IMR-90 (cell line): ENCODE data around the gene SLC12A1. TPM values are rescaled to one million over a fixed set of nuclear protein-coding genes. Genes with fewer than 3 reads are reported as not detected.
"Not testable (repeated sequence)": the region's sequence is repeated elsewhere in the genome, so short reads cannot be mapped to it uniquely, and the experiment has no call there.

Experiments used
- ATAC-seq: fragments of 200-7000 bp; cut with Tn5 transposase; 2 replicates; pipeline ENCODE4 v1.9.1; 2020; ENCODE audit warnings: low read depth, mild to moderate bottlenecking, moderate library complexity
- BruUV-seq: library from RNA; stranded (reverse); fragments of 400-500 nt; replicated peaks from 2 replicates; lab custom pipeline; 2021; lab: Mats Ljungman, UMichigan
- CTCF ChIA-PET: fragments of 300-600 bp; formaldehyde crosslinking; extraction: SDS; loops from one replicate; lab custom pipeline; 2021; ENCODE audit warnings: antibody characterized with exemption; lab: Yijun Ruan, JAX
- POLR2A ChIA-PET: fragments of 300-600 bp; sonication (Branson Sonifier 250); formaldehyde crosslinking; loops from one replicate; lab custom pipeline; 2022; ENCODE audit warnings: antibody characterized with exemption; ENCODE audit not compliant: unreplicated experiment; lab: Charles Lee
- DNase-seq: peaks from one replicate; pipeline ENCODE4 v3.0.0; 2013
- H2AFZ ChIP-seq: replicated peaks from 2 replicates; pipeline ENCODE3; 2013; ENCODE audit warnings: low read length, mild to moderate bottlenecking; ENCODE audit not compliant: poor library complexity
- H2AK5ac ChIP-seq: 2 replicates; pipeline ENCODE4 v1.6.1; 2013; ENCODE audit warnings: low read depth, low read length, inconsistent platforms
- H2AK9ac ChIP-seq: replicated peaks from 2 replicates; pipeline ENCODE3; 2013; ENCODE audit warnings: mild to moderate bottlenecking, low read depth, low read length, moderate library complexity; ENCODE audit not compliant: poor library complexity
- H2BK120ac ChIP-seq: 2 replicates; pipeline ENCODE4 v1.6.1; 2013; ENCODE audit warnings: low read depth, low read length, inconsistent platforms
- H2BK15ac ChIP-seq: 3 replicates; pipeline ENCODE4 v1.6.1; 2013; ENCODE audit warnings: low read depth, low read length, inconsistent platforms
- H2BK20ac ChIP-seq: 2 replicates; pipeline ENCODE4 v1.6.1; 2013; ENCODE audit warnings: low read depth, mild to moderate bottlenecking, inconsistent platforms, low read length, moderate library complexity
- H2BK5ac ChIP-seq: 2 replicates; pipeline ENCODE4 v1.6.1; 2013; ENCODE audit warnings: mild to moderate bottlenecking, low read depth, low read length, inconsistent platforms; ENCODE audit not compliant: poor library complexity, severe bottlenecking
- H3K14ac ChIP-seq: replicated peaks from 2 replicates; pipeline ENCODE4 v1.6.1; 2013; ENCODE audit warnings: low read depth, low read length, inconsistent platforms
- H3K18ac ChIP-seq: 2 replicates; pipeline ENCODE4 v1.6.1; 2013; ENCODE audit warnings: low read depth, low read length, control low read depth
- H3K23ac ChIP-seq: 2 replicates; pipeline ENCODE4 v1.6.1; 2013; ENCODE audit warnings: low read depth, low read length, inconsistent platforms
- H3K27ac ChIP-seq: 2 replicates; pipeline ENCODE4 v1.5.1; 2013; ENCODE audit warnings: mild to moderate bottlenecking, control low read depth, low read length; ENCODE audit not compliant: insufficient read depth
- H3K27me3 ChIP-seq: 2 replicates; pipeline ENCODE4 v1.6.1; 2013; ENCODE audit warnings: low read length; ENCODE audit not compliant: control insufficient read depth, insufficient read depth
- H3K36me3 ChIP-seq: 2 replicates; pipeline ENCODE4 v1.6.1; 2013; ENCODE audit warnings: low read length, mixed read lengths; ENCODE audit not compliant: control insufficient read depth, insufficient read depth
- H3K4ac ChIP-seq: 2 replicates; pipeline ENCODE4 v1.6.1; 2013; ENCODE audit warnings: low read depth, low read length, inconsistent platforms
- H3K4me1 ChIP-seq: 2 replicates; pipeline ENCODE4 v1.6.1; 2013; ENCODE audit warnings: low read length, mixed read lengths; ENCODE audit not compliant: control insufficient read depth, insufficient read depth
- H3K4me2 ChIP-seq: 2 replicates; pipeline ENCODE4 v1.6.1; 2013; ENCODE audit warnings: low read depth, mild to moderate bottlenecking, control low read depth, low read length, moderate library complexity
- H3K4me3 ChIP-seq: 2 replicates; pipeline ENCODE4 v1.5.1; 2013; ENCODE audit warnings: low read depth, mild to moderate bottlenecking, control low read depth, low read length, moderate library complexity; ENCODE audit not compliant: insufficient read depth
- H3K56ac ChIP-seq: 2 replicates; pipeline ENCODE4 v1.6.1; 2013; ENCODE audit warnings: low read length, inconsistent platforms; ENCODE audit not compliant: insufficient read depth; ENCODE audit errors: extremely low read depth
- H3K79me1 ChIP-seq, 2 experiments: 2 replicates each; pipeline ENCODE4 v1.6.1; 2013; ENCODE audit warnings: low read length in 2 of 2, inconsistent platforms in 1 of 2, low read depth in 1 of 2
- H3K9ac ChIP-seq: 2 replicates; pipeline ENCODE4 v1.6.1; 2013; ENCODE audit warnings: low read depth, low read length, control low read depth
- H3K9me1 ChIP-seq: 2 replicates; pipeline ENCODE4 v1.6.1; 2013; ENCODE audit warnings: low read length, inconsistent platforms; ENCODE audit not compliant: insufficient read depth
- H3K9me3 ChIP-seq: 2 replicates; pipeline ENCODE4 v1.6.1; 2013; ENCODE audit warnings: low read length; ENCODE audit not compliant: control insufficient read depth, insufficient read depth
- H4K20me1 ChIP-seq: 2 replicates; pipeline ENCODE4 v1.6.1; 2013; ENCODE audit warnings: low read length, inconsistent platforms; ENCODE audit not compliant: insufficient read depth
- H4K5ac ChIP-seq: 2 replicates; pipeline ENCODE4 v1.6.1; 2013; ENCODE audit warnings: mild to moderate bottlenecking, low read depth, low read length, control low read depth
- H4K8ac ChIP-seq, 2 experiments: 2 replicates each; pipeline ENCODE4 v1.6.1; 2013; ENCODE audit warnings: low read depth in 2 of 2, low read length in 2 of 2, control low read depth in 1 of 2, inconsistent platforms in 1 of 2
- H4K91ac ChIP-seq: 2 replicates; pipeline ENCODE4 v1.6.1; 2013; ENCODE audit warnings: low read depth, low read length, inconsistent platforms; ENCODE audit not compliant: insufficient read depth
- WGBS, 2 experiments: methylation state at CpG; one replicate each; pipeline versions ENCODE4 v1.1.5 to v1.1.7; 2013; ENCODE audit warnings: missing lambda C conversion rate in 2 of 2; ENCODE audit not compliant: insufficient read length in 1 of 2; ENCODE audit errors: extremely low coverage in 2 of 2; 5-methylcytosine and 5-hydroxymethylcytosine counted together
- dilution Hi-C: fragments of 300-500 bp; cut with HindIII; formaldehyde crosslinking; loops from one replicate; pipeline ENCODE4 v1.14.3; 2018; ENCODE audit warnings: low sequenced_read_pairs; ENCODE audit not compliant: unreplicated experiment
- in situ Hi-C: fragments of 300-500 bp; cut with MboI; formaldehyde crosslinking; loops from 3 replicates; pipeline ENCODE4 v1.14.3; 2019; ENCODE audit warnings: low sequenced_read_pairs, inconsistent platforms, mixed read lengths
- intact Hi-C: fragments of 100-400 bp; cut with micrococcal nuclease; formaldehyde crosslinking; loops from 2 replicates; pipeline ENCODE4 v1.10.0; 2022
- polyA plus RNA-seq, 3 experiments: library from polyadenylated mRNA; depleted of rRNA; stranded (reverse); fragments of >200 nt; gene quantifications; 2 replicates each; pipeline ENCODE4 v1.2.3, GENCODE V29; 2012; ENCODE audit warnings: low replicate concordance in 1 of 3
- total RNA-seq: library from RNA; depleted of rRNA; stranded (reverse); fragments of >200 nt; gene quantifications from 2 replicates; pipeline ENCODE4 v1.2.3, GENCODE V29; 2012

Gene SLC12A1
- total and polyA plus RNA-seq, 2 of the 4 experiments (the other 2 are of a cell fraction) = not detected

DNA sequence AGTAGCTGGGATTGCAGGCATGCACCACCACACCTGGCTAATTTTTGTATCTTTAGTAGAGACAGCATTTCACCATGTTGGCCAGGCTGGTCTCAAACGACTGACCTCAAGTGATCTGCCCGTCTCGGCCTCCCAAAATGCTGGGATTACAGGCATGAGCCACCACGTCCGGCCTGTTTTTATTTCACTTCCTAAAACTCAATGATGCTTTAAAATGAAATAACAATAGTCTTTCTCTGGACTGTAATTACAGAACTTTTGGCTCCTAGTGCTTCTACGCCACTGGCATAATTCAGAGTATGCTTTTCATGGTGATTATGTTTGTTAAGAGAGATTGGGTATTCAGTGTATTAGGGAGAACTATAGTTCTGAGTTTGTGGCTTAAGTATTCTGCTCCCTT lies 120.1 kb downstream of the SLC12A1 start:
- H4K20me1 ChIP-seq, H3K36me3 ChIP-seq, H3K9ac ChIP-seq, H2AFZ ChIP-seq, H2BK5ac ChIP-seq, H2BK20ac ChIP-seq, H3K56ac ChIP-seq, H3K4me2 ChIP-seq, H3K4me1 ChIP-seq, H3K14ac ChIP-seq, H3K18ac ChIP-seq, H3K23ac ChIP-seq, in situ Hi-C loops, ATAC-seq, BruUV-seq, H4K8ac ChIP-seq, H2AK5ac ChIP-seq, H3K4ac ChIP-seq, intact Hi-C loops, H4K5ac ChIP-seq, H2AK9ac ChIP-seq, H3K27me3 ChIP-seq, dilution Hi-C loops, H2BK120ac ChIP-seq, H2BK15ac ChIP-seq, H3K27ac ChIP-seq, CTCF ChIA-PET, H3K9me1 ChIP-seq, H3K9me3 ChIP-seq, DNase-seq, POLR2A ChIA-PET, H4K91ac ChIP-seq, H3K4me3 ChIP-seq: not testable (repeated sequence)
- H3K79me1 ChIP-seq = peaks cover 0 to 13% of the 10 kb centered on the region in 2 experiments; a peak in 2 of 4 replicates
- WGBS, 2 experiments = 71% methylated on average over 1 of the region's 6 CpGs; no CpG with 5 or more reads in 1 of the 2 experiments
